ENCODE results near the gene SAPCD2.

The SAPCD2 gene

GRCh38 chr9:137018761-137019559 is 51.4 kb downstream of the SAPCD2 start:
- DNase-seq (ENCODE audit: low read depth in 2 of 2): no peak

- DNase-seq (ENCODE audit: low read depth in 2 of 2): no peak
Measured at GRCh38 chr9:137017791-137018497, 52.4 kb downstream of the SAPCD2 start.

GRCh38 chr9:137017071-137017470 is 53.3 kb downstream of the SAPCD2 start:
- DNase-seq (ENCODE audit: low read depth in 2 of 2): no peak

GRCh38 chr9:137016436-137016835 is 53.9 kb downstream of the SAPCD2 start:
- DNase-seq (ENCODE audit: low read depth in 2 of 2): no peak

- no peak for DNase-seq (ENCODE audit: low read depth in 2 of 2)
Measured at GRCh38 chr9:137015976-137016375, 54.4 kb downstream of the SAPCD2 start.

- DNase-seq (ENCODE audit: low read depth in 2 of 2): no peak
Measured at GRCh38 chr9:137015540-137015930, 54.8 kb downstream of the SAPCD2 start.

GRCh38 chr9:137014776-137015539 is 55.4 kb downstream of the SAPCD2 start:
- no peak for DNase-seq (ENCODE audit: low read depth in 2 of 2)

- DNase-seq (ENCODE audit: low read depth in 2 of 2): no peak
Measured at GRCh38 chr9:137014166-137014565, 56.2 kb downstream of the SAPCD2 start.

GRCh38 chr9:137013571-137013940 is 56.8 kb downstream of the SAPCD2 start:
- DNase-seq (ENCODE audit: low read depth in 2 of 2): no peak

GRCh38 chr9:137012694-137013570 is 57.4 kb downstream of the SAPCD2 start:
- no peak for DNase-seq (ENCODE audit: low read depth in 2 of 2)
